Mucosa of stomach (tissue), 1 donor: ENCODE measurements around the gene MED20.

Experiments used
- H3K27me3 ChIP-seq: one replicate; pipeline ENCODE4 v1.7.0; 2013; ENCODE audit warnings: mild to moderate bottlenecking, low read length; ENCODE audit not compliant: control insufficient read depth, insufficient read depth
- H3K36me3 ChIP-seq: one replicate; pipeline ENCODE4 v1.7.0; 2013; ENCODE audit warnings: low read length; ENCODE audit not compliant: control insufficient read depth, insufficient read depth
- H3K4me1 ChIP-seq: one replicate; pipeline ENCODE4 v1.7.0; 2013; ENCODE audit warnings: mild to moderate bottlenecking, low read length; ENCODE audit not compliant: control insufficient read depth, insufficient read depth
- H3K4me3 ChIP-seq: one replicate; pipeline ENCODE4 v1.7.0; 2013; ENCODE audit warnings: low read length
- H3K9ac ChIP-seq: one replicate; pipeline ENCODE4 v1.7.0; 2013; ENCODE audit warnings: mild to moderate bottlenecking, low read length, moderate library complexity
- H3K9me3 ChIP-seq: one replicate; pipeline ENCODE4 v1.7.0; 2013; ENCODE audit warnings: mild to moderate bottlenecking, low read length, moderate library complexity; ENCODE audit not compliant: control insufficient read depth
- donor health status: Pancreatic carcinoma.

MED20 gene

GRCh38 chr6:41922154-41922553, 1.2 kb upstream of the MED20 start:
- Histone ChIP-seq H3K9ac (peak overlapping the region; percentile 95), H3K27me3 (no peaks in the 10 kb centered on the region), H3K4me3 (peak overlapping the region; percentile 66), H3K4me1 (peaks cover 25% of the 10 kb centered on the region), H3K36me3 (peaks cover under 1% of the 10 kb centered on the region), H3K9me3 (no peaks in the 10 kb centered on the region)

DNA sequence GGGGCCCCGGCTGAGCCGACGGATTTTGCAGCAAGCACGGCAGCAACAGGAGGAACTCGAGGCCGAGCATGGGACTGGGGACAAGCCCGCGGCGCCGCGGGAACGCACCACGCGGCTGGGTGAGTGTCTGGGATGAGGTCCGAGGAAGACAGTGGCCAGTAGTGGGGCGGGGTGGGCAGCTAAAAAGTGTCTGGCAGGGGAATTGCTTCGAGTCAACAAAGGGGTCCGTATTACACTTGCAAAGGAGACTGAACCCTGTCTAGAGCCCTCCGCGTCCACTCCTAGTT, 716 bp upstream of the MED20 start:
- peak overlapping the region; percentile 66 for H3K4me3 ChIP-seq
- H3K36me3 ChIP-seq, result no peaks in the 10 kb centered on the region
- H3K9ac ChIP-seq, result peak overlapping the region; percentile 95
- H3K4me1 ChIP-seq, result peaks cover 25% of the 10 kb centered on the region
- no peaks in the 10 kb centered on the region for H3K27me3 ChIP-seq
- no peaks in the 10 kb centered on the region for H3K9me3 ChIP-seq

- H3K36me3 ChIP-seq, result no peaks in the 10 kb centered on the region
- H3K4me1 ChIP-seq, result peaks cover 19% of the 10 kb centered on the region
- no peak overlapping the region for H3K4me3 ChIP-seq
- H3K27me3 ChIP-seq, result no peaks in the 10 kb centered on the region
- no peak overlapping the region for H3K9ac ChIP-seq
- H3K9me3 ChIP-seq, result no peaks in the 10 kb centered on the region
Measured at GRCh38 chr6:41917528-41917927, 3.4 kb downstream of the MED20 start.

DNA sequence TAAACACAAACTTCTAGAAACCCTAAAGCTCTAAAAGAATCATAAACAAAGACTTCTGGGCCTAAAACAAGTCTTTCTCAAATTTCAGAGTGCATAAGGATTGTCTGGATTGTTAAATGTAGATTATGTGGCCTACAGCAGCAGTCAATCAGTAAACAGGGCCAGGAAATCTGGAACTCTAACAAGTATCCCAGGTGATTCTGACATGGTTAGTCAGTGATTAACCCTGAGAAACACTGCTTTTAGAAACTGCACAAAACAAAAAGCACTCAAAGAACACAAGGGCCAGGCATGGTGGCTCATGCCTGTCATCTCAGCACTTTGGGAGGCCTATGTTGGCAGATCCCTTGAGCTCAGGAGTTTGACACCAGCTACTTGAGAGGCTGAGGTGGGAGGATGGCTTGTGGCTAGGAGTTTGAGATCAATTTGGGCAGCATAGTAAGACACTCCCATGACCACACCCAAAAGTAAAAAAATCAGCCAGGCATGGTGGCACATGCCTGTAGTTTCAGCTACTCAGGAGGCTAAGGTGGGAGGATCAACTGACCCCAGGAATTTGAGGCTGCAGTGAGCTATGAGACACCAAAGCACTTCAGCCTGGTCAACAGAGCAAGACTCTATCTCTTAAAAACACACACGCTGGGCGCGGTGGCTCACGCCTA, 5.9 kb downstream of the MED20 start:
- H3K9me3 ChIP-seq, result no peaks in the 10 kb centered on the region
- H3K27me3 ChIP-seq, result no peaks in the 10 kb centered on the region
- H3K9ac ChIP-seq, result no peak overlapping the region
- H3K4me3 ChIP-seq, result no peak overlapping the region
- no peaks in the 10 kb centered on the region for H3K36me3 ChIP-seq
- peaks cover 5% of the 10 kb centered on the region for H3K4me1 ChIP-seq

- no peaks in the 10 kb centered on the region for H3K9me3 ChIP-seq
- H3K9ac ChIP-seq, result no peak overlapping the region
- H3K27me3 ChIP-seq, result no peaks in the 10 kb centered on the region
- peaks cover under 1% of the 10 kb centered on the region for H3K36me3 ChIP-seq
- no peak overlapping the region for H3K4me3 ChIP-seq
- no peaks in the 10 kb centered on the region for H3K4me1 ChIP-seq
Measured at GRCh38 chr6:41914343-41914742, 6.6 kb downstream of the MED20 start.

GRCh38 chr6:41909727-41910126, 11.2 kb downstream of the MED20 start:
- Histone ChIP-seq H3K9me3 (no peaks in the 10 kb centered on the region), H3K9ac (no peak overlapping the region), H3K4me1 (no peaks in the 10 kb centered on the region), H3K36me3 (peaks cover 14% of the 10 kb centered on the region), H3K27me3 (no peaks in the 10 kb centered on the region), H3K4me3 (no peak overlapping the region)

- Histone ChIP-seq H3K36me3 (peaks cover 7% of the 10 kb centered on the region), H3K4me1 (no peaks in the 10 kb centered on the region), H3K4me3 (no peak overlapping the region), H3K27me3 (no peaks in the 10 kb centered on the region), H3K9me3 (no peaks in the 10 kb centered on the region), H3K9ac (no peak overlapping the region)
Measured at GRCh38 chr6:41901882-41902519, 18.9 kb downstream of the MED20 start.

GRCh38 chr6:41900861-41901260, 20.1 kb downstream of the MED20 start:
- Histone ChIP-seq H3K4me1 (no peaks in the 10 kb centered on the region), H3K9ac (no peak overlapping the region), H3K36me3 (no peaks in the 10 kb centered on the region), H3K27me3 (no peaks in the 10 kb centered on the region), H3K4me3 (no peak overlapping the region), H3K9me3 (no peaks in the 10 kb centered on the region)

DNA sequence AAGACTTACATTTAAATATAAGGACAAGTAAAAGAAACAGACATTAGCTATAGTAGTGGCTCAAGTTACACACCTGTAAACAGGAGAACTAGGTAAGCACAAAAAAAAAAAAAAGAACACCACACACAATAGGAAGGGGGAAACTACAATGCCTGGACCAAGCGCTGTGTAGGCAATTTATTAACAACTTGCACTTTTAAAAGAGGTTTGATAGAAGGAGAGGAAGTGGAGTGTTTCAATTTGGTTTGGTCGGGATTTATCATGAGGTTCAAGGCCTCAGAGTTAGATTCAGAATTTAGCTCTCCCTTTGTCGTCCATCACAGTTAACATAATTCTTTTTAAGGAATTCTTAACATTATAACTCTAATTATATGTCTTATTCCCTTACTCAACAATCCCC, 24.7 kb downstream of the MED20 start:
- Histone ChIP-seq H3K4me1 (no peaks in the 10 kb centered on the region), H3K27me3 (no peaks in the 10 kb centered on the region), H3K9me3 (no peaks in the 10 kb centered on the region), H3K36me3 (no peaks in the 10 kb centered on the region), H3K4me3 (no peak overlapping the region), H3K9ac (peak overlapping the region; percentile 70)

- peak within 1 kb of the TSS; percentile 76 for H3K4me3 ChIP-seq
- peak within 1 kb of the TSS; percentile 77 for H3K9ac ChIP-seq
- no peaks in the 10 kb centered on the region for H3K27me3 ChIP-seq
- H3K36me3 ChIP-seq, result no peaks in the 10 kb centered on the region
- H3K9me3 ChIP-seq, result no peaks in the 10 kb centered on the region
- H3K4me1 ChIP-seq, result no peaks in the 10 kb centered on the region
Measured at GRCh38 chr6:41895300-41896233, 25.4 kb downstream of the MED20 start, which contains the start of gene USP49. TSS of gene USP49 (minus strand) at chr6:41895375. CDS start at chr6:41806983, 88,392 bp downstream.

DNA sequence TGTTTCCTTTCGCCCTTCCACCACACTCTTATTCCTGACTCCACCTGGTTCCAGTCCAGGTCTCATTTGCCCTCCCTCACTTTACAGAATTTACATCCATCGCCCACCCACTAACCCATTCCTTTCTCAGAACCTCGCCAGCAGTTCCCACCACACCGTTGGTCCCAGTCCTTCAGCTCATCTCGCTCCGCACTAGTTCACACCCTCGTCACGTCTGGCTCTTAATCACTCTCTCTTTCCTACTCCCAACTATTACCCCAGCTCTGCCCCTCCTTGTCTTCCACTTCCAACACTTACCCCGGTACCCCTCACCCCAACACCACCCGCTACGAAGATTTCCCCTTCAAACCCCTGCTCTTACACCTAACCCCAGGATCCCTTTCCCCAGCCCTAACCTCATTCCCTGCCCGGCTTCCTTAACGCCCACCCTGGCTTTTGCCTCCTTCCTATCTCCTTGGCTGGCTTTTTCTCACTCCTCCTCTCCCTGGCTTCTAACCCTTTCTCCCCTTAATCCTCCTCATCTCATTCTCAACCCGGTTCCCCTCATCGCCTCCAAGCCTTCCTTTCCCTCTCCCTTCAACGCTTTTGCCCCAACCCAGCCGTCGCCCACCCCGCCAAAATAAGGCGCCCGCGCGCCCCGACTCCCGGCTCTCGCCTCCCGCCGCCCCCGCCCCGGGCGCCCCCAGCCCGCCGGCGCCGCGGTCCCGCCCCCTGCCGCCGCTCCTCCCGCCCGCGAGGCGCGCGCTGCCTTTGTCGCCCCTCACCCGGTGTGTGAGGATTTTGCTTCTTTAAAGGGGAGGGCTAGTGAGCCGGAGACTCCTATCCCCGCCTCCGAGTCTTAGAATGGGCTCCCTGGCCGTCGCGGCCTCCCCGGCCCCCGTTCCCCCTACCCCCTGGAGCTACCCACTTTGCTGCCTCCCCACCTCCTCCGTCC, 26.3 kb downstream of the MED20 start:
- Histone ChIP-seq H3K4me1 (no peaks in the 10 kb centered on the region), H3K36me3 (no peaks in the 10 kb centered on the region), H3K4me3 (peak overlapping the region; percentile 76), H3K27me3 (no peaks in the 10 kb centered on the region), H3K9me3 (no peaks in the 10 kb centered on the region), H3K9ac (peak overlapping the region; percentile 77)
